AG04450 (cell line): ENCODE measurements around the gene CCSAP. TPM values are rescaled to one million over a fixed set of nuclear protein-coding genes. Genes with fewer than 3 reads are reported as not detected.
A peak's percentile ranks its signal among the peaks of the same experiment; 100 is the strongest.

Experiments
- CTCF ChIA-PET: fragments of 300-600, 350-600 bp; formaldehyde crosslinking; extraction: SDS; loops from one replicate; lab custom pipeline; 2022; ENCODE audit warnings: antibody characterized with exemption, inconsistent platforms; lab: Charles Lee
- POLR2A ChIA-PET: fragments of 350-600 bp; formaldehyde crosslinking; extraction: SDS; loops from one replicate; lab custom pipeline; 2021; ENCODE audit warnings: antibody characterized with exemption, inconsistent platforms; lab: Yijun Ruan, JAX
- DNase-seq: peaks from one replicate; pipeline ENCODE4 v3.0.0-alpha.2; 2011; ENCODE audit warnings: low read depth, low spot score
- H3K27ac ChIP-seq: one replicate; pipeline ENCODE4 v1.5.1; 2012; ENCODE audit warnings: low read depth, low read length, control low read depth
- H3K27me3 ChIP-seq: one replicate; pipeline ENCODE4 v1.6.0; 2012; ENCODE audit warnings: low read length; ENCODE audit not compliant: control insufficient read depth, insufficient read depth
- H3K4me3 ChIP-seq: 2 replicates; pipeline ENCODE4 v1.5.1; 2011; ENCODE audit warnings: mild to moderate bottlenecking, low read depth, low read length, control low read depth
- H3K9me3 ChIP-seq: 2 replicates; pipeline ENCODE4 v1.5.1; 2012; ENCODE audit warnings: low read length; ENCODE audit not compliant: control insufficient read depth, insufficient read depth
- polyA minus RNA-seq: library from RNA; depleted of rRNA, polyadenylated mRNA; stranded (reverse); fragments of >200 nt; gene quantifications from 2 replicates; pipeline ENCODE4 v1.2.3, GENCODE V29; 2011; rRNA and poly(A)+ RNA removed
- polyA plus RNA-seq: library from polyadenylated mRNA; depleted of rRNA; stranded (reverse); fragments of >200 nt; gene quantifications from 2 replicates; pipeline ENCODE4 v1.2.3, GENCODE V29; 2011; rRNA removed
- TF ChIP-seq, protein P1 (sequence below): IDR thresholded peaks from 2 replicates; pipeline ENCODE4 v1.5.1; 2011; ENCODE audit warnings: low read depth, low read length, control low read depth, inconsistent platforms

The CCSAP gene, protein sequence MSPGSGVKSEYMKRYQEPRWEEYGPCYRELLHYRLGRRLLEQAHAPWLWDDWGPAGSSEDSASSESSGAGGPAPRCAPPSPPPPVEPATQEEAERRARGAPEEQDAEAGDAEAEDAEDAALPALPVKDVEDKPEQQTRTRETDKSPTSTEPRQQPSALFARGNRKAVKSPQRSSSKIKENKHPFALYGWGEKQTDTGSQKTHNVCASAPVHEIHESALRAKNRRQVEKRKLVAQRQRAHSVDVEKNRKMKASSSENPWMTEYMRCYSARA
- polyA plus RNA-seq = 3.2 and 4.3 TPM in 2 replicates
- 2.5 and 4.0 TPM in 2 replicates for polyA minus RNA-seq

DNA sequence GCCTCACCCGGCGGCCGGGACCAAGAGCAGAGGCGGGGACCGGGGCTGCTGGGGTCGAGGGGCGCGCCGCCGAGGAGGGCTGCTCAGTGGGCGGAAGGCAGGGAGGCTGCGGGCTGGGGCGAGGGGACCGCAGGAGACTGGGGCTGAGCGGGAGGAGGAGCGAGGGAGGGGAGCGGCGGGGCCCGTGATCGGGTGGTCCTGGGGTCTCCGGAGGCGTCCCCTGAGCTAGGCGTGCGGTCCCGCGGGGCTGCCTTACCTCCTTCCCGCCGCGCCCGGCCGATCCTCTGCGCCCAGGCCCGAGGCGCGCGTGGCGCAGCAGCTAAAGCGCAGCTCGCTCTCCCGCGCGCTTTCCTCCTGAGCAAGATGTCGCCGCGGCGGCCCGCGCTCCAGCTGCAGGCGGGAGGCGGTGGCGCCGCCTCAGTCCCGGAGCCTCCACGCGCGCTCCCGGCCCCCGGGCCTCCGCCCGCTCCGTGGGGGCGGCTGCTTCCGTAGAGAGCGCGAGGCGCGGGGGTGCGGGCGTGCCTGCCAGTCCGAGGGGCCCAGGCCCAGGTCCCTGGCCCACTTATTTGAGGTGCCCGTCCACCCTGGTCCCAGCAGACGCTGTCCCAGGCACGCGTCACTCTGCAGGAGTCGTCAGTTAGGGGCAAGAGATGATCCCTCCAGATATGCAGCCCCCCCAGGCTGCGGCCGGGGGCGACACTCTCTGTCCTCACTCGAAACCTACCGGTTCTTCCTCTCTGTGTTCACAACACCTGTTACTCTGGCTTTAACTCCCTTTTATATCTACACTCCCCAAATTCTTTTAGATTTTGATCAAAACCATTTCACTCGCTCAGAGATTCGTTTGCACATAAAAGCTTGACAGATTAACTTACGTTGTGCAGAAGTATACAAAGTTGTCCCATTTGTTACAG is at the start of gene CCSAP:
Gene CCSAP (minus strand): TSS at position 392 of the 914 bp plus-strand sequence. CDS start 582 bp downstream, outside the sequence.
- ChIA-PET POLR2A (interaction anchor here (1.0 kb wide), 1 partner anchor 72 kb away, joined by 3 read pairs; the partner anchor contains the start of gene RAB4A), CTCF (interaction anchor here (0.6 to 1.4 kb wide), 2 partner anchors 110 to 1389 kb away, joined by 3 read pairs; no protein-coding TSS in a partner anchor)
- no peak for DNase-seq
- H3K4me3 ChIP-seq = peak within 1 kb of the TSS; percentile 81
- peaks cover 3% of the 10 kb centered on the region; the same call in 1 of the 2 replicates for H3K9me3 ChIP-seq
- TF ChIP-seq, protein P1, sequence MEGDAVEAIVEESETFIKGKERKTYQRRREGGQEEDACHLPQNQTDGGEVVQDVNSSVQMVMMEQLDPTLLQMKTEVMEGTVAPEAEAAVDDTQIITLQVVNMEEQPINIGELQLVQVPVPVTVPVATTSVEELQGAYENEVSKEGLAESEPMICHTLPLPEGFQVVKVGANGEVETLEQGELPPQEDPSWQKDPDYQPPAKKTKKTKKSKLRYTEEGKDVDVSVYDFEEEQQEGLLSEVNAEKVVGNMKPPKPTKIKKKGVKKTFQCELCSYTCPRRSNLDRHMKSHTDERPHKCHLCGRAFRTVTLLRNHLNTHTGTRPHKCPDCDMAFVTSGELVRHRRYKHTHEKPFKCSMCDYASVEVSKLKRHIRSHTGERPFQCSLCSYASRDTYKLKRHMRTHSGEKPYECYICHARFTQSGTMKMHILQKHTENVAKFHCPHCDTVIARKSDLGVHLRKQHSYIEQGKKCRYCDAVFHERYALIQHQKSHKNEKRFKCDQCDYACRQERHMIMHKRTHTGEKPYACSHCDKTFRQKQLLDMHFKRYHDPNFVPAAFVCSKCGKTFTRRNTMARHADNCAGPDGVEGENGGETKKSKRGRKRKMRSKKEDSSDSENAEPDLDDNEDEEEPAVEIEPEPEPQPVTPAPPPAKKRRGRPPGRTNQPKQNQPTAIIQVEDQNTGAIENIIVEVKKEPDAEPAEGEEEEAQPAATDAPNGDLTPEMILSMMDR = no peak
- no peak within 1 kb of the TSS for H3K27ac ChIP-seq
- H3K27me3 ChIP-seq = no peaks in the 10 kb centered on the region

DNA sequence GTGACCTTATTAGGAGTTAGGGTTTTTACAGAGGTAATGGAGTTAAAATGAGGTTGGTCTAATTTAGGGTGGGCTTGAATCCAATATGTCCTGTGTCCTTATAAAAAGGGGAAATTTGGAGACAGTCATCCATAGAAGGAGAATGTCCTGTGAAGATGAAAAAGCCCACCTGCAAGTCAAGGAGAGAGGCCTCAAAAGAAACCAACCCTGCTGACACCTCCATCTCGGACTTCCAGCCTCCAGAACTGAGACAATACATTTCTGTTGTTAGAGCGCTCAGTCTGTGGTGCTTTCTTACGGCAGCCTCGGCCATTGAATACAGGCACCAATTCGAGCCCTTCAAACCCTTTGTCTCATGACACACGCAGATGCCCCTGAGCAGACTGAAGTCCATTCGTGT is 47.3 kb upstream of the CCSAP start:
- TF ChIP-seq, protein P1 = no peak
- POLR2A ChIA-PET = no interaction called here
- CTCF ChIA-PET = no interaction called here
- no peaks in the 10 kb centered on the region for H3K27me3 ChIP-seq
- no peak overlapping the region for H3K4me3 ChIP-seq
- H3K27ac ChIP-seq = no peak overlapping the region
- DNase-seq = no peak
- peaks cover 10% of the 10 kb centered on the region; the same call in 1 of the 2 replicates for H3K9me3 ChIP-seq

DNA sequence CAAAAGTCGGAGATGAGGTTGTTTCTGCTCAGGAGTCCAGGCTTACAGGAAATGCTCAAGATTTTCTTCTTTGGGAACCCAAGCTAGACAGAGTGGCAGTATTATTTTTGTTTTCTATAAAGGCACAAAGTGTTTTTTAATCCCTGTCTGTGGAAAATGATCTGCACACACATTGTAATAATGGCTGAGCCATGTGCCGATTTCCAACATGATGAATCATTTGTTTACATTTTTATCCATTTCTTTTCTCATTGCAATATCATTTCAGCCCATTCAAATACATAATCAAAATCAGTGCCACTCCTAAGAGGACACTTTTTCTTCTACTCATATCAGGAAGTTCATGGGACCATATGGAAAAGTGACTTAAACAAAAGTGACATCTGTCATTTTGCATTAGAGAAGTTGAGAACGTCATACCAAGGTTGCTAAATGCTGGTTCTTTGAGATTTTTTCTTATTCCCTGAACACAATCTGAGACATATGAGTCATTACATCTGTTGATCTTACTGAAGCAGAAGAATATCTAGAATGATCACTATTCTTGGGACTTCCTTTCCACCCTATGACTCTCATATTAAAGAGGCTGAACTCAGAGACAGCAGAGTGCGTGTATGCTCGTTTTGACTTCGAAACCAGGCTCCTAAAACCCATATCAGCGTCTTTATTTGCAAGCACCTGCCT is 46.2 kb upstream of the CCSAP start:
- H3K4me3 ChIP-seq = no peak overlapping the region
- H3K27ac ChIP-seq = peak overlapping the region; percentile 21
- H3K27me3 ChIP-seq = no peaks in the 10 kb centered on the region
- CTCF ChIA-PET = no interaction called here
- POLR2A ChIA-PET = no interaction called here
- TF ChIP-seq, protein P1 = no peak
- DNase-seq = peak; percentile 3
- peaks cover 10% of the 10 kb centered on the region; the same call in 1 of the 2 replicates for H3K9me3 ChIP-seq

- no peak overlapping the region for H3K4me3 ChIP-seq
- no peak for DNase-seq
- ChIA-PET CTCF (interaction anchor here (1.0 kb wide), 1 partner anchor 9 kb away, joined by 3 read pairs; no protein-coding TSS in a partner anchor), POLR2A (no interaction called here)
- H3K27ac ChIP-seq = no peak overlapping the region
- H3K9me3 ChIP-seq = peaks cover 10% of the 10 kb centered on the region; the same call in 1 of the 2 replicates
- peaks cover 4% of the 10 kb centered on the region for H3K27me3 ChIP-seq
- TF ChIP-seq, protein P1 = no peak
Observed at GRCh38 chr1:229385853-229386456, 43.1 kb upstream of the CCSAP start.
